ENCODE results near the gene EXOC4. TPM values are rescaled to one million over a fixed set of nuclear protein-coding genes. Genes with fewer than 3 reads are reported as not detected.
"Not testable (repeated sequence)": the region's sequence is repeated elsewhere in the genome, so short reads cannot be mapped to it uniquely, and the experiment has no call there.

The EXOC4 gene
- total RNA-seq, 1 donor from 2014 or later = 79.6 TPM

GRCh38 chr7:133611955-133612354 lies 359.1 kb downstream of the EXOC4 start:
- intact Hi-C loops (cut with micrococcal nuclease) = no loop called here

- intact Hi-C loops (cut with micrococcal nuclease) = no loop called here
These were observed 360.4 kb downstream of the EXOC4 start for GRCh38 chr7:133613250-133613790.

GRCh38 chr7:133614251-133614650 lies 361.4 kb downstream of the EXOC4 start:
- intact Hi-C loops (cut with micrococcal nuclease) = no loop called here

- intact Hi-C loops (cut with micrococcal nuclease) = no loop called here
These were observed 366.1 kb downstream of the EXOC4 start for GRCh38 chr7:133618970-133619369.

- intact Hi-C loops (cut with micrococcal nuclease) = no loop called here
These were observed 366.6 kb downstream of the EXOC4 start for GRCh38 chr7:133619491-133619890.

GRCh38 chr7:133623721-133624120 lies 370.8 kb downstream of the EXOC4 start:
- intact Hi-C loops (cut with micrococcal nuclease) = no loop called here

GRCh38 chr7:133625046-133625445 lies 372.2 kb downstream of the EXOC4 start:
- intact Hi-C loops (cut with micrococcal nuclease) = no loop called here

- intact Hi-C loops (cut with micrococcal nuclease) = no loop called here
These were observed 376.8 kb downstream of the EXOC4 start for GRCh38 chr7:133629701-133630100.

- intact Hi-C loops (cut with micrococcal nuclease) = no loop called here
These were observed 380.2 kb downstream of the EXOC4 start for GRCh38 chr7:133633055-133633454.

- intact Hi-C loops (cut with micrococcal nuclease) = no loop called here
These were observed 382.7 kb downstream of the EXOC4 start for GRCh38 chr7:133635541-133635940.

- intact Hi-C loops (cut with micrococcal nuclease) = no loop called here
These were observed 386.0 kb downstream of the EXOC4 start for GRCh38 chr7:133638857-133639256.

GRCh38 chr7:133641436-133641835 lies 388.6 kb downstream of the EXOC4 start:
- intact Hi-C loops (cut with micrococcal nuclease) = no loop called here

GRCh38 chr7:133642907-133643306 lies 390.0 kb downstream of the EXOC4 start:
- intact Hi-C loops (cut with micrococcal nuclease) = no loop called here

GRCh38 chr7:133643652-133644051 lies 390.8 kb downstream of the EXOC4 start:
- intact Hi-C loops (cut with micrococcal nuclease) = not testable (repeated sequence)

GRCh38 chr7:133645884-133646391 lies 393.1 kb downstream of the EXOC4 start:
- intact Hi-C loops (cut with micrococcal nuclease) = no loop called here

GRCh38 chr7:133646472-133647315 lies 393.8 kb downstream of the EXOC4 start:
- intact Hi-C loops (cut with micrococcal nuclease) = no loop called here

GRCh38 chr7:133649593-133649992 lies 396.7 kb downstream of the EXOC4 start:
- intact Hi-C loops (cut with micrococcal nuclease) = no loop called here

GRCh38 chr7:133650069-133650468 lies 397.2 kb downstream of the EXOC4 start:
- intact Hi-C loops (cut with micrococcal nuclease) = no loop called here

GRCh38 chr7:133650487-133651300 lies 397.8 kb downstream of the EXOC4 start:
- intact Hi-C loops (cut with micrococcal nuclease) = no loop called here

- intact Hi-C loops (cut with micrococcal nuclease) = no loop called here
These were observed 399.7 kb downstream of the EXOC4 start for GRCh38 chr7:133652547-133652946.

- intact Hi-C loops (cut with micrococcal nuclease) = no loop called here
These were observed 401.7 kb downstream of the EXOC4 start for GRCh38 chr7:133654547-133654946.

- intact Hi-C loops (cut with micrococcal nuclease) = no loop called here
These were observed 409.4 kb downstream of the EXOC4 start for GRCh38 chr7:133662276-133662675.
